ENCODE results near the gene GSE1. TPM values are rescaled to one million over a fixed set of nuclear protein-coding genes. Genes with fewer than 3 reads are reported as not detected.
A peak's percentile ranks its signal among the peaks of the same experiment; 100 is the strongest.

Gene GSE1
- total and polyA plus RNA-seq, 7 experiments from 2014 or later: 0.18 to 69.2 (median 11.3) TPM

DNA sequence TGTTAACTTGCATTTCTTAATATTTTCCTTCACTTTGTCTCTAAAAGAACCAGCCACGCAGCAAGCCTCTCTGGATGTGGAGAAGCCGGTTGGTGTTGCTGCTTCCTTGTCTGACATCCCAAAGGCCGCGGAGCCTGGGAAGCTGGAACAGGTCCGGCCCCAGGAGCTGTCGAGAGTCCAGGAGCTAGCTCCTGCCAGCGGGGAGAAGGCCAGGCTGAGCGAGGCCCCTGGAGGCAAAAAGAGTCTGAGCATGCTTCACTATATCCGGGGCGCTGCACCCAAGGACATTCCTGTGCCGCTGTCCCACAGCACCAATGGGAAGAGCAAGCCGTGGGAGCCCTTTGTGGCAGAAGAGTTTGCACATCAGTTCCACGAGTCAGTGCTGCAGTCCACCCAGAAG is 52.8 kb downstream of the GSE1 start:
- H3K9me3 Mint-ChIP-seq: no peaks in the 10 kb centered on the region
- Histone ChIP-seq H3K27me3 (ENCODE audit: control insufficient read depth in 2 of 2, insufficient read depth in 2 of 2, low read length in 2 of 2) (no peaks in the 10 kb centered on the region), H3K4me1 (ENCODE audit: control insufficient read depth in 2 of 2, insufficient read depth in 2 of 2, low read length in 2 of 2) (no peaks in the 10 kb centered on the region), H3K36me3 (ENCODE audit: control insufficient read depth in 2 of 3, insufficient read depth in 3 of 3, low read length in 3 of 3) (peaks cover 8 to 89% (median 8%) of the 10 kb centered on the region in 3 experiments), H3K9me3 (ENCODE audit: control insufficient read depth in 2 of 3, low read length in 3 of 3) (no peaks in the 10 kb centered on the region), H3K4me3 (ENCODE audit: low read length) (no peak overlapping the region), H3K27ac (ENCODE audit: low read depth, low read length) (no peak overlapping the region)
- H3K36me3 Mint-ChIP-seq: peaks cover 9 to 62% (median 20%) of the 10 kb centered on the region in 5 donors
- no peaks in the 10 kb centered on the region for H3K4me1 Mint-ChIP-seq
- intact Hi-C loops (cut with micrococcal nuclease): no loop called here
- ChIA-PET CTCF (no interaction called here), POLR2A (no interaction called here)
- no peaks in the 10 kb centered on the region for H3K27me3 Mint-ChIP-seq
- H3K4me3 Mint-ChIP-seq: no peak overlapping the region
- no peak overlapping the region for H3K27ac Mint-ChIP-seq
- DNase-seq (no peak), ATAC-seq (no peak)

GRCh38 chr16:85667261-85667660 is 54.1 kb downstream of the GSE1 start:
- no peaks in the 10 kb centered on the region for H3K27me3 ChIP-seq (ENCODE audit: control insufficient read depth in 2 of 2, insufficient read depth in 2 of 2, low read length in 2 of 2)
- intact Hi-C loops (cut with micrococcal nuclease): no loop called here
- H3K4me3 Mint-ChIP-seq: no peak overlapping the region
- H3K4me3 ChIP-seq (ENCODE audit: low read length): no peak overlapping the region
- H3K9me3 ChIP-seq (ENCODE audit: control insufficient read depth in 2 of 3, low read length in 3 of 3): no peaks in the 10 kb centered on the region
- ATAC-seq (no peak), DNase-seq (no peak)
- peaks cover 8 to 91% (median 8%) of the 10 kb centered on the region in 3 experiments for H3K36me3 ChIP-seq (ENCODE audit: control insufficient read depth in 2 of 3, insufficient read depth in 3 of 3, low read length in 3 of 3)
- no peaks in the 10 kb centered on the region for H3K27me3 Mint-ChIP-seq
- CTCF ChIA-PET: no interaction called here
- H3K36me3 Mint-ChIP-seq: peaks cover 10 to 64% (median 20%) of the 10 kb centered on the region in 5 donors
- H3K27ac ChIP-seq (ENCODE audit: low read depth, low read length): no peak overlapping the region
- POLR2A ChIA-PET: no interaction called here
- H3K27ac Mint-ChIP-seq: no peak overlapping the region
- H3K4me1 Mint-ChIP-seq: no peaks in the 10 kb centered on the region
- H3K9me3 Mint-ChIP-seq: no peaks in the 10 kb centered on the region
- no peaks in the 10 kb centered on the region for H3K4me1 ChIP-seq (ENCODE audit: control insufficient read depth in 2 of 2, insufficient read depth in 2 of 2, low read length in 2 of 2)

GRCh38 chr16:85667841-85668413 is 54.8 kb downstream of the GSE1 start:
- H3K4me1 ChIP-seq (ENCODE audit: control insufficient read depth in 2 of 2, insufficient read depth in 2 of 2, low read length in 2 of 2): no peaks in the 10 kb centered on the region
- no peak overlapping the region for H3K4me3 ChIP-seq (ENCODE audit: low read length)
- Mint-ChIP-seq H3K4me3 (no peak overlapping the region), H3K36me3 (peaks cover 8 to 65% (median 20%) of the 10 kb centered on the region in 5 donors), H3K27me3 (no peaks in the 10 kb centered on the region), H3K9me3 (no peaks in the 10 kb centered on the region), H3K27ac (peak overlapping the region in 1 of 9 donors; percentile 9), H3K4me1 (no peaks in the 10 kb centered on the region)
- no peak overlapping the region for H3K27ac ChIP-seq (ENCODE audit: low read depth, low read length)
- no peaks in the 10 kb centered on the region for H3K27me3 ChIP-seq (ENCODE audit: control insufficient read depth in 2 of 2, insufficient read depth in 2 of 2, low read length in 2 of 2)
- ATAC-seq: no peak
- intact Hi-C loops (cut with micrococcal nuclease): no loop called here
- POLR2A ChIA-PET: no interaction called here
- H3K9me3 ChIP-seq (ENCODE audit: control insufficient read depth in 2 of 3, low read length in 3 of 3): no peaks in the 10 kb centered on the region
- DNase-seq: no peak
- H3K36me3 ChIP-seq (ENCODE audit: control insufficient read depth in 2 of 3, insufficient read depth in 3 of 3, low read length in 3 of 3): peaks cover 7 to 91% (median 8%) of the 10 kb centered on the region in 3 experiments
- CTCF ChIA-PET: no interaction called here

- no peaks in the 10 kb centered on the region for H3K27me3 Mint-ChIP-seq
- peaks cover 8 to 59% (median 20%) of the 10 kb centered on the region in 5 donors for H3K36me3 Mint-ChIP-seq
- Histone ChIP-seq H3K36me3 (ENCODE audit: control insufficient read depth in 2 of 3, insufficient read depth in 3 of 3, low read length in 3 of 3) (peaks cover 3 to 88% (median 8%) of the 10 kb centered on the region in 3 experiments), H3K27me3 (ENCODE audit: control insufficient read depth in 2 of 2, insufficient read depth in 2 of 2, low read length in 2 of 2) (no peaks in the 10 kb centered on the region), H3K27ac (ENCODE audit: low read depth, low read length) (no peak overlapping the region), H3K4me3 (ENCODE audit: low read length) (no peak overlapping the region), H3K4me1 (ENCODE audit: control insufficient read depth in 2 of 2, insufficient read depth in 2 of 2, low read length in 2 of 2) (no peaks in the 10 kb centered on the region), H3K9me3 (ENCODE audit: control insufficient read depth in 2 of 3, low read length in 3 of 3) (no peaks in the 10 kb centered on the region)
- DNase-seq (no peak), ATAC-seq (no peak)
- no peaks in the 10 kb centered on the region for H3K4me1 Mint-ChIP-seq
- ChIA-PET CTCF (no interaction called here), POLR2A (interaction anchor here (0.5 kb wide), 1 partner anchor 55 kb away, joined by 4 read pairs; no protein-coding TSS in a partner anchor)
- no peak overlapping the region for H3K4me3 Mint-ChIP-seq
- H3K27ac Mint-ChIP-seq: no peak overlapping the region
- no peaks in the 10 kb centered on the region for H3K9me3 Mint-ChIP-seq
- intact Hi-C loops (cut with micrococcal nuclease): no loop called here
Observed at GRCh38 chr16:85668676-85669424, 55.7 kb downstream of the GSE1 start.

DNA sequence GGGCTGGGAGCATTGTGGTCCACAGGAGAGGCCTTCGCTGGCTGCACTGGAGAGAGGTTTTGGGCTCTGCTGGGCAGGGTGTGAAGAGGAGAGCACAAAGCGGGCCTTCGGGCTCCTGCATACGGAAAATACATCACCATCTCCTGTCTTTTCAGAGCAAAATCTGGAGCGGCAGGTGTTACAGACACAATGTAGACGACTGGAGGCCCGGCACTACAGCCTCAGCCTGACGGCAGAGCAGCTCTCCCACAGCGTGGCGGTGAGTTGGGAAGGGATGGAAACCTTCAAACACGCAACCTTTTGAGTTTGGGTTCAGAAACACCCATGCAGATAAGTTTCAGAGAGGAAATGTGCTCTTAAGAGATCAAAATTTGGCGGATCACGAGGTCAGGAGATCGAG is 57.7 kb downstream of the GSE1 start:
- ATAC-seq (no peak), DNase-seq (no peak)
- intact Hi-C loops (cut with micrococcal nuclease): no loop called here
- Mint-ChIP-seq H3K9me3 (no peaks in the 10 kb centered on the region), H3K27me3 (no peaks in the 10 kb centered on the region), H3K36me3 (peaks cover 10 to 48% (median 15%) of the 10 kb centered on the region in 5 donors), H3K4me1 (peaks cover 0 to 10% (median 0%) of the 10 kb centered on the region in 7 donors), H3K4me3 (no peak overlapping the region), H3K27ac (peak overlapping the region in 2 of 9 donors; percentile 21 to 76)
- ChIA-PET CTCF (no interaction called here), POLR2A (no interaction called here)
- Histone ChIP-seq H3K4me1 (ENCODE audit: control insufficient read depth in 2 of 2, insufficient read depth in 2 of 2, low read length in 2 of 2) (no peaks in the 10 kb centered on the region), H3K4me3 (ENCODE audit: low read length) (no peak overlapping the region), H3K27ac (ENCODE audit: low read depth, low read length) (no peak overlapping the region), H3K9me3 (ENCODE audit: control insufficient read depth in 2 of 3, low read length in 3 of 3) (no peaks in the 10 kb centered on the region), H3K27me3 (ENCODE audit: control insufficient read depth in 2 of 2, insufficient read depth in 2 of 2, low read length in 2 of 2) (no peaks in the 10 kb centered on the region), H3K36me3 (ENCODE audit: control insufficient read depth in 2 of 3, insufficient read depth in 3 of 3, low read length in 3 of 3) (peaks cover 3 to 78% (median 8%) of the 10 kb centered on the region in 3 experiments)

DNA sequence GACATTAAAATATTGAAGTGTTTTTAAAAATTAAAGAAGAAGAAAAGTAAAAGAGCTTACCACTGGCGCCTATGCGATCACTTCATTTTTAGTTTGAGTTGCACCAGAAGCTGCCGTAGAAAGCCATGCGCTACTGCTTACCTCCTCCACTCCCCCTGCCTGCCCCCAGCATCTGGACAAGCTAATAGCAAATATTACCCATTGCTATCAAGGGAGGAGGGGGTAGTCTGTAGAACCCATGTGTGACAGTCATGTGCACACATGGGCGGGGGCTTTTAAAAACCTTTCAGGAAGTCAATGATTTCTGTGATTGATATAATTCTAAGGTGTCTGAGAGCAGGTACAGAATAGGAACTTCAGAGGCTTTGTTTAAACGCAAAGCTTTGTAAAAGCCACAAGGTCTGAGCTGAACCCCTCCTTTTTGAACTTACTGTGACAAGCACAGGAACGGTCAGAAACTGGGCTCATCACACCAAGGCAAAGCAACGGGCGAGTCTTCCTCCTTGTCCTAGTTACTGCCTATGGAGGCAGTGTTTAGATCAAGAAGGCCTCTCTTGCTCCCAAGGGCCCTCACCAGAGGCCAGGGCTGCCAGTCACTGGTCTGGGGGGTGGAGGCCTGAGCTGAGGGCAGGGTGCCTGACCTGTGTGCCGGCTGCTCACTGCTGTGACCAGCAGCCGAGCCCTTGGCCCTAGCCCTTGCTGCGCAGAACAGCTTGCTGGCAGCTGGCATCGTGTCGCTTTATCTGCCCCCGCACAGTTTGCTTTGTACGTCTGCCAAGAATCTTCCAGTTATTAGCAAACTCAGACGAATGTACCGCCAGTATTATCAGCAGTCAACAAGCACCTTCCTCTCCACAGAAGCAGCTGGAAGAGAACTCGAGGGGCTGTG is 60.7 kb downstream of the GSE1 start:
- H3K4me3 ChIP-seq (ENCODE audit: low read length): no peak overlapping the region
- no peak overlapping the region for H3K27ac ChIP-seq (ENCODE audit: low read depth, low read length)
- ChIA-PET CTCF (no interaction called here), POLR2A (no interaction called here)
- H3K9me3 ChIP-seq (ENCODE audit: control insufficient read depth in 2 of 3, low read length in 3 of 3): no peaks in the 10 kb centered on the region
- no peak for ATAC-seq
- Mint-ChIP-seq H3K27me3 (no peaks in the 10 kb centered on the region), H3K36me3 (peaks cover 7 to 31% (median 8%) of the 10 kb centered on the region in 5 donors), H3K9me3 (no peaks in the 10 kb centered on the region), H3K4me3 (no peak overlapping the region), H3K4me1 (peaks cover 0 to 11% (median 0%) of the 10 kb centered on the region in 7 donors), H3K27ac (no peak overlapping the region)
- H3K36me3 ChIP-seq (ENCODE audit: control insufficient read depth in 2 of 3, insufficient read depth in 3 of 3, low read length in 3 of 3): peaks cover 3 to 49% (median 8%) of the 10 kb centered on the region in 3 experiments
- no peaks in the 10 kb centered on the region for H3K4me1 ChIP-seq (ENCODE audit: control insufficient read depth in 2 of 2, insufficient read depth in 2 of 2, low read length in 2 of 2)
- intact Hi-C loops (cut with micrococcal nuclease): no loop called here
- no peaks in the 10 kb centered on the region for H3K27me3 ChIP-seq (ENCODE audit: control insufficient read depth in 2 of 2, insufficient read depth in 2 of 2, low read length in 2 of 2)
- DNase-seq: no peak
